ENCODE measurements around the gene S100A13.

GRCh38 chr1:153606194-153606593, 21.1 kb downstream of the S100A13 start:
- no peak for TF ChIP-seq CTCF (IDR thresholded peaks at IDR 0.05; ENCODE audit: insufficient read depth, low read depth, low read length)
- no peak for TF ChIP-seq EZH2 (IDR thresholded peaks at IDR 0.05; ENCODE audit: insufficient read depth, low read length)

Measured in astrocyte (in vitro differentiated cells and primary cell).